GM18909 (cell line): ENCODE results near the gene M1AP.
A peak's percentile ranks its signal among the peaks of the same experiment; 100 is the strongest.

ENCODE experiments used
- ATAC-seq: cut with Tn5 transposase; IDR thresholded peaks from one replicate; pipeline ENCODE4 v1.9.1; 2021; ENCODE audit warnings: mild to moderate bottlenecking; ENCODE audit not compliant: unreplicated experiment, poor library complexity

Gene M1AP, protein sequence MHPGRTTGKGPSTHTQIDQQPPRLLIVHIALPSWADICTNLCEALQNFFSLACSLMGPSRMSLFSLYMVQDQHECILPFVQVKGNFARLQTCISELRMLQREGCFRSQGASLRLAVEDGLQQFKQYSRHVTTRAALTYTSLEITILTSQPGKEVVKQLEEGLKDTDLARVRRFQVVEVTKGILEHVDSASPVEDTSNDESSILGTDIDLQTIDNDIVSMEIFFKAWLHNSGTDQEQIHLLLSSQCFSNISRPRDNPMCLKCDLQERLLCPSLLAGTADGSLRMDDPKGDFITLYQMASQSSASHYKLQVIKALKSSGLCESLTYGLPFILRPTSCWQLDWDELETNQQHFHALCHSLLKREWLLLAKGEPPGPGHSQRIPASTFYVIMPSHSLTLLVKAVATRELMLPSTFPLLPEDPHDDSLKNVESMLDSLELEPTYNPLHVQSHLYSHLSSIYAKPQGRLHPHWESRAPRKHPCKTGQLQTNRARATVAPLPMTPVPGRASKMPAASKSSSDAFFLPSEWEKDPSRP

DNA sequence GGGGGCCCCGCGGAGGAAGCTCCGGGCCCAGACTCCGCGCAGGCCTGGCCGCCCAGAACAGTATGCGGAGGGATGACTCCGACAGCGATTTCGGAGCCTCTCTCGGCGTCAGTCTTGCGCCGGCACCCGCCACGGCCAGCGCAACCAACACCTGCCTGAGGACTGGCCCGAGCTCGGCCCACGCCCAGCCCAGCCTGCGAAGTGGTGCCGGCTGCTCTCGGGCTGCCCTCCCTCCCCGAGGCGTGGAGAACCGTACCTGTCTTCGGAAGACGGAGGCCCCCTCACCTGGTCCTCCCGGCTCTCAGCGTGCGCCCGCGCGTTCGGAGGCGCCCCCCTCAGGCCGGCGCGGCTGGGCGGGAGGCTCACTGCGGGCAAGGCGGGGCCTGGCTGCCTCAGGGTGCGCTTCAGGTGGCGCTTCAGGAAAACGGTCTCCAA, at the start of gene M1AP:
Gene M1AP (minus strand): TSS at position 322 of the 435 bp plus-strand sequence. CDS start 8,055 bp downstream, outside the sequence.
- no peak for ATAC-seq

GRCh38 chr2:74696829-74697228, 48.7 kb upstream of the M1AP start:
- no peak for ATAC-seq

DNA sequence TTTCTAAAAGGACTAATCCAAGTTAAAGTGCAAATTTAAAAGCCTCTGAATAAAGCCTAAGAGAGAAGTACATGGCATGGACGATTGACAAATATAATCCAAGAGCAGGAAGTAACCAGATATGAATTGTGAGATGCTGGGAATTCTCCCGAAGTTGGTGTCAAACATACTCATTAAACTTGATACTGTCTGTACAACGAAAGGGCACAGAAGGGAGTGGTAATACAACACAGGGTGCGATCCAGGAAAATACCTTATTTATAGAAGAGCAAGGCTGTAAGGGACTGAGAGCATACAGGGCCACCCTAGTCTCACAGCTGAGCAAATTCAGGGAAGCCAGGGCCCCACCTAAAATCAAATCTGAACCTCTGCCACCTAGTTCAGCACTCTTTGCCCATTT, 47.5 kb upstream of the M1AP start:
- no peak for ATAC-seq

DNA sequence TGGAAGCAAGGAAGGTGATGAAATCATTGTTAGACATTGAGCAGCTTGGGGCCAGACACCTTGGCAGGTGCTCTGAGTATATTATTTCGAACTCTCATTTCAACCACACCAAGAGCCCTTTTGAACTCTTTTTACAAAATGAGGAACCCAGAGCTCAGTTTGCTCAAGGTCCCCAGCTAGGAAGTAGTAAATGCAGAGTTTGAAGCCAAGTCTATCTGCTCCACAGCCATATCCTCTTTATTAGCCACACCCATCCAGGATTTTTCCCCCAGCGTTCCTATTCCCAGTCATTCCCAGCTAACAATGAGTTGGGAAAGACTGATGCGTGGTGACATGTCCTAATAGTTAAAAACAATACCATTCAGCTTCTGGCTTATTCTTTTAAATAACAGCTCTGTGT, 46.2 kb upstream of the M1AP start:
- no peak for ATAC-seq

DNA sequence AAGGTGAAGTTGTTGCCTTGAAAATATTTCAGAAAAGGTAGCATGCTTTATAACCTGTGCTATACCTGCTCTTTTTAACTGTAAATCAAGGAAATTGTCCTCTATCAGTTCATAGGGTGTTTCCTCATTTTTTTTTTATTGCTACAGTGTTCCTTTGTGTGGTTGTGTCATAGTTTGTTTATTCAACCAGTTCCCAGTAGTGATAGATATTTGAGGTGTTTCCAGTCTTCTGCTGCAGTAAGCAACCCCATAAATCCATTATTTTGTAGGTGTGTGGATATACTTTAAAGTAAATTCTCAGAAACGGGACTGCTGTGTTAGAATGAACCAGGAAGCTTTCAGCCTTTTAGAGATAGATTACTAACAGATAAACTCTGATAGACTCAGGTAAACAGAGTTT, 45.5 kb upstream of the M1AP start:
- no peak for ATAC-seq

DNA sequence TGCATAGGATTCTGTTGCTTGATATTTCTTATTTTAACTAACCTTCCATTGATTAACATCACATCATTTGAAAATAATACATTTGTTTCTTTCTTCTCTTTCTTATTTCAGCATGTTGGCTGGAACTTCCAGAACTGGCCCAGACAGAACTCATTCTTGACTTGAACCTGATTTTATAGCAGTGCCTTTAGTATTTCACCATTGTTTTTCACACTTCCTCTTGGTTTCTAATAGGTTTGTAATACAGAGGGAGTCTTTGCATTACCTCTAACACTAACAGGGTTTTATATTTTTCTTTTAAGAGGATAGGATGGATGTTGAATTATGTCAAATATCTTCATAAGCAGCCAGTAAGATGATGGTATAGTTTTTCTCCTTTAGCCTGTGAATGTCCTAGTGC, 45.1 kb upstream of the M1AP start:
- no peak for ATAC-seq

DNA sequence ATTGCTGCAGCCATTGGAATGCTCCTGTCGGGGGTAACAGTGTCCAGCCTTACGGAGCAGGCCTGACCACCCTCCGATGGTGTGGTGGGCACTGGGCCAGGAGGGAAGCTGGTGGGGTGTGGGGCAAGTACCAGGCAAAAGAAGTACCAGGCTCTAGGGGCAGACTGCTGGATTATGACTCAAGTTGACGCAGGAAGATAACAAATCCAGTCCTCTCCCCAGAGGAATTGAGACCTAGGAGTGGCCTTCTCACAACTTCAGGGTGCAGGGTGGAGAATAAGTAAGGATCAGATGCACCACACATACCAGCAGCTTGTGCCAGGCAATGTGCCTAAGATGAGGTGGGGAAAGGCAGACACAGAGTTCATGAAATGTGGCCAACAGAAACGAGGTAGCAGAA, 43.8 kb upstream of the M1AP start:
- no peak for ATAC-seq

DNA sequence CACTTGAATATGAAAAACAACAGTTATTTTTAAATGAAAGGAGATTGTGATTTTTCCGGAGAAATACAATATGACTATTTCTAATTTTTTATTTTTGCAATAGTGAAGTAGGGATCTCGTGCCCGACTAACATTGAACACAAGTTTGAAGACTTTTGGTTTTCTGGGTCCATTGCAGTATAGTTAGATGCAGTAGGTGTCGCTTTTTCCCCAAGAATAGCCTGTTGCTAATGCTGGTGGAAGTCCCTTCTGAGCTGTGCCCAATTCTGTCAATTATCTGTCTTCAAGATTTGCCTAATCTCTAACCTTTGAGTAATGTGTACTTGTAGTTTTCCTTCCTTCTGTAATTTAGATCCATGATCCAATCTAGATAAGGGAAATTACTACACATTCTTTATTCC, 42.4 kb upstream of the M1AP start:
- ATAC-seq, result peak; percentile 79

- ATAC-seq, result no peak
These were observed 41.5 kb upstream of the M1AP start for GRCh38 chr2:74689671-74690070.

GRCh38 chr2:74688881-74689280, 40.8 kb upstream of the M1AP start:
- ATAC-seq, result no peak

DNA sequence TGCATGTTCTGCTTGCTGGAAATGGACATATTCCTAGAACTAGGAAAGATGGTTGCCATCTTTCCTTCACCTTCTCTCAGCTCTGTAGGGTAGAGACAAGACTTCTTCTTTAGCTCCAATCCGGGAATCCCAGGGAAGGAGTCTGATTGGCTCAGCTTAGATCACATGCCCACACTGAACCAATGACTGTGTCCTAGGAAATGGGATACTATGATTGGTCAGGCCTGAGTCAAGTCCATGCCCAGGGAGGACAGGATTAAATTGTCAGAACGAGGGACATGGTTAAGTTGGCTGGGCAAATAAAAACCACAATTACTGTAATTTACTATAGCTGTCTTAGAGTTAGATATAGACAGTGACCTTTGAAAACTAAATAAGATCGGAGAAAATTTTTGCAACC, 37.3 kb upstream of the M1AP start:
- ATAC-seq, result no peak

- ATAC-seq, result no peak
These were observed 34.4 kb upstream of the M1AP start for GRCh38 chr2:74682501-74682900.

DNA sequence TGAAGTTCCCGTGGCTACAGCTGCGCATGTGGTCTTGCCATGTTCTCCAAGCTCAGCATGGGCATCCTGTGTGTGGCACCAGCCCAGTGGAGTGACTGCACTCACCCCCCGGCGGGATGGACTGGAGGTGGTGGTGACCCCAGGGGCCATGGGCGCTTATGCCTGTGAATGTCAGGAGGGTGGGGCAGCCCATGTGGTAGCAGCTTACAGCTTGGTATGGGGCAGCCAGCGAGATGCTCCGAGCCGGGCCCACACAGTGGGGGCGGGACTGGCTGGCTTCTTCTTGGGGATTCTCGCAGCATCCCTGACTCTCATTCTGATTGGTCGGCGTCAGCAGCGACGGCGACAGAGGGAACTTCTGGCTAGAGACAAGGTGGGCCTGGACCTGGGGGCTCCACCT, 31.5 kb upstream of the M1AP start:
- ATAC-seq, result no peak

GRCh38 chr2:74676331-74676730, 28.2 kb upstream of the M1AP start:
- no peak for ATAC-seq

- ATAC-seq, result no peak
These were observed 27.0 kb upstream of the M1AP start for GRCh38 chr2:74675090-74675489.

DNA sequence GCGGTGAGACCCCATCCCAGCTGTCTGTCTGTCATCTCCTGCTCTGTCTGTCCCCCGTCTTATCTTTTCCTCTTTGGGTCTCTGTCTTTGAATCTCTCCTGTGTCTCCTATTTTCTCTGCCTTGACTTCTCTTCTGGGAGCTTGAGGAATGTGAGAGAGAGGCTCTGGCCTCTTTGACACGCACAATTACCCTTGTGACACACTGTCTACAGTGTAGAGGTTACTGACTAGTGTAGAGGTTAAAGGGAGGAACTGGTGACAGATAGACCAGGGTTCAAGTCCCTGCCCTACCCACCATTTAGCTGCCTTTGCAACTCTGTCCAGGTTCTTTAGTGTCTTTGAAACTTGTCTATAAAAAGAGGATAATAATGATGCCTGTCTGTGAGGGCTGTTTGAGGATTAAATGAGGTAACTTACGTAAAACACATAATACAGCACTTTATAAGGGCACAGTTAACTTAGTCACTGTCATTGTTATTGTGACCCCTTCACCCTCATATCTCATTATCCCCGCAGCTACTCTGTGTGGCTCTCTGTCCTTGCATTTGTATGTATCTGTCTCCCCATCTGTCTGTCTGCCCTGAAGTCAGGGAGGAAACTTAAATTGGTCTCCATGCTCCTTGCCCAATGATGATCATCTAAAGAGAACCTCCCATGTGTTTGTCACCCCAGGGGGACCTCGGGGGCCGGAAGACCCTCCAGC, 25.8 kb upstream of the M1AP start:
- ATAC-seq, result no peak

DNA sequence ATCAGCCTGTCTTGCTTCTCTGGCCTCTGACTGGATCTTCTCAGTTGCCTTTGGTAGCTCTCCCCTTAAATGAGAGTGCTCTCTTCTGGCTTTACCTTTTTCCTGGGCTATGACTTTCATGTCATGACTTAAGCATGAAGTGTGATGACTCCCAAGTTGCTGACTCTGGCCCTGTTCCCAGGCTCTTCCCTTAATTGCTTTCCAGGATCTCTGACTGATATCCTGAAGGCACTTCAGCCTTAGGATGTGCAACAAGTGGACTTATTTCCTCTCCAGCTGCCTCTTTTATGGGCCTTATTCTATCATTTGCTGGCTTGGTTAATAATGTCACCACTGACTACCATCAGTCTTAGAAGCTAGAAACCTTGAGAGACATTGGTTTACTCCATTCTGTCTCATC, 23.3 kb upstream of the M1AP start:
- ATAC-seq, result no peak

DNA sequence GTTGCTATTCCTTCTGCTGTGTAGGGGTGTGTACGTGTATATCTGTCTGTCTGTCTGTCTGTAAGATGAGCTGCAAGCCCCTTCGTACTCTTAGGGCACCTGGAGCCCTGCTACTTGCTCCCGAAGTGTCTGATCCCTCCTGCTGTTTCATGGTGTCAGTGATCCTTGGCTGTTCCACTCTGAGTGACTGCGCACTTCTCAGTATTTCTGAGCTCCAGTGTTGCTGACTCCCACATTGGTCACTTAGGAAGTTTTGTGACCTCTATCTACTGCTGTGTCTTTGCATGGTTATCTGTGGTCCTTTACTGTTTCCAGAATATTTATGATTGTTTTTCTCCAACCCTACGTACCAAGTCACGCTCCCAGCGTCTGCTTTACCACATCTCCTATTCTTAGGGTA, 22.1 kb upstream of the M1AP start:
- no peak for ATAC-seq

DNA sequence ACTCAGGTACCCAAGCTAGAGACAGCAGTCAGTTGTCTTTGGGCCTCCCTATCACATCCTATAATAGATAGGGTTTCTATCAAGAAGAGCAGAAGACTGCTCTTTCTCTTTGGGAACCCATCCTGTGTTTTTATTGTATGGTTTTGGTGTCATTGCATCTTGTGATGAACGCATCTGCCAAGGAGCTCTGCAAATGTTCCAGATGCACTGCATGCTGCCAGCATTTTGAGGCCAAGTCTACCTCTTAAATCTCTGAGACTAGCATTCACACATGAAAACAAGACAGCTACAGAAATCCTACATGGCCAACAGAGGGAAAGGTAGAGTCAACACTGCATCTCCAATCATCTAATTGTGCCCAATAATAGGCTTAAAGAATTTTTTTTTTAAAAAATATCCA, 20.0 kb upstream of the M1AP start:
- no peak for ATAC-seq

DNA sequence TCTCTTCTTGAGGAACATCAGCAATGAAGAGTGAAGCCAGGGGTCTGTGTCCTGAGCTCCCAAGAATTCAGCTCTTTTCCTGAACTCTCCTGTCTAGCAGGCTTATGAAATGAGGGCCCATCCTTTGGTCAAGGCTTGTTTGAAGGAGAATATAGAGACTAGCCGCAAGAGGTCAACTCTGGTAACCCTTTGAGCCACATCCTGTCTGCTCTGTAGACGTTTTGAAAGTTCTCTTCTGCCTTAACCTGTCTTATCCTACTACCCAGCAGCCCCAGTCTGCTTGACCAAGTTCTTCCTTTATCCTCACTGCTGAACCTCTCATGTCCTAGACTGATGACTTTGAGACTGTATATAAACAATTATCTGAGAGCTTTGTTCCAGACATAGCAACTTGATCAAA, 11.3 kb upstream of the M1AP start:
- ATAC-seq, result no peak

DNA sequence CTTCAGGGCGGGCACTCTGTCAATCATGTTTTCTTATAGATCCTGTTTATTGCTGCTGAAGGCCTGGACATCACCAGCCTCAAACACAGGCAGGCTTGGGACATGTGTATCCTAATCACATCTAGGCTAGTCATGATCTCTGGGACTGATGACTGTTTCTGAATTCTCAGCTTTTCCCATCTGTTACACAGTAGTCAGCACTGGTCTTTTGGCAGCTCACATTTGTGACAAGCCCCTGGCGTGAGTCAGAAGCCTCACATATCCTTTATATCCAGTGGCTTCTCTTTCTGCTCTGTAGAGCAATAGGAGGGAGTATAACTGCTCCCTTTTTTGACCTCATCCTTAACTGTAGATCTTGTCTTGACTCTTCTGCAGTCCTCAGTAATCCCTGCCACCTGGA, 10.4 kb upstream of the M1AP start:
- no peak for ATAC-seq

DNA sequence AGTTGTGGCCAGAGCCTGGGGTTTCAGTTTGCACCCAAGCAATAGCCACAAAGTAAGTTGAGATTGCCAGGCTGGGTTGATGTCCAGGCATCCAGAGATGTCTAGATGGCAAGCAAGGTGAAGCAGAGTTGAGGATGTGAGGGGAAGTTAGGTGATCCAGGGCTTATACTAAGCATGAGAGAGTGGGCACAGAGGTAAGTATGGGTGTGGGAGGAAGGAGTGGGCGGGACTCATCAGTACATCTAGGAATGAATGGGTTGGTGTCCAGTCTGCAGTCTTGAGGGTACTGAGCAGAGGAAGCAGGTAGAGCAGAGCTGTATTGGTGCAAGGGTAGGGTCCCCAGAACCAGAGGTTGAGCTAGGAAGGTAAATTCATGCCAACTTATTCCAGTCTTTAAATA, 7.4 kb upstream of the M1AP start:
- no peak for ATAC-seq
